Fibroblast of villous mesenchyme (primary cell): ENCODE results near the gene DEPP1. TPM values are rescaled to one million over a fixed set of nuclear protein-coding genes. Genes with fewer than 3 reads are reported as not detected.
"Not testable (repeated sequence)": the region's sequence is repeated elsewhere in the genome, so short reads cannot be mapped to it uniquely, and the experiment has no call there.

Experiments
- DNase-seq: peaks from one replicate; pipeline ENCODE4 v3.0.0-alpha.2; 2010; ENCODE audit warnings: low read depth
- H3K4me3 ChIP-seq: 2 replicates; pipeline ENCODE4 v1.5.1; 2011; ENCODE audit warnings: low read depth, mild to moderate bottlenecking, low read length
- total RNA-seq: library from RNA; depleted of rRNA; stranded (reverse); fragments of >200 nt; gene quantifications from 2 replicates; pipeline ENCODE4 v1.2.3, GENCODE V29; 2012
- TF ChIP-seq, protein P1 (sequence below): IDR thresholded peaks from 2 replicates; pipeline ENCODE4 v1.5.1; 2012; ENCODE audit warnings: low read depth, mild to moderate bottlenecking, low read length; ENCODE audit not compliant: insufficient read depth

The DEPP1 gene, protein sequence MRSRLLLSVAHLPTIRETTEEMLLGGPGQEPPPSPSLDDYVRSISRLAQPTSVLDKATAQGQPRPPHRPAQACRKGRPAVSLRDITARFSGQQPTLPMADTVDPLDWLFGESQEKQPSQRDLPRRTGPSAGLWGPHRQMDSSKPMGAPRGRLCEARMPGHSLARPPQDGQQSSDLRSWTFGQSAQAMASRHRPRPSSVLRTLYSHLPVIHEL
- total RNA-seq = 17.1 and 29.8 TPM in 2 replicates

DNA sequence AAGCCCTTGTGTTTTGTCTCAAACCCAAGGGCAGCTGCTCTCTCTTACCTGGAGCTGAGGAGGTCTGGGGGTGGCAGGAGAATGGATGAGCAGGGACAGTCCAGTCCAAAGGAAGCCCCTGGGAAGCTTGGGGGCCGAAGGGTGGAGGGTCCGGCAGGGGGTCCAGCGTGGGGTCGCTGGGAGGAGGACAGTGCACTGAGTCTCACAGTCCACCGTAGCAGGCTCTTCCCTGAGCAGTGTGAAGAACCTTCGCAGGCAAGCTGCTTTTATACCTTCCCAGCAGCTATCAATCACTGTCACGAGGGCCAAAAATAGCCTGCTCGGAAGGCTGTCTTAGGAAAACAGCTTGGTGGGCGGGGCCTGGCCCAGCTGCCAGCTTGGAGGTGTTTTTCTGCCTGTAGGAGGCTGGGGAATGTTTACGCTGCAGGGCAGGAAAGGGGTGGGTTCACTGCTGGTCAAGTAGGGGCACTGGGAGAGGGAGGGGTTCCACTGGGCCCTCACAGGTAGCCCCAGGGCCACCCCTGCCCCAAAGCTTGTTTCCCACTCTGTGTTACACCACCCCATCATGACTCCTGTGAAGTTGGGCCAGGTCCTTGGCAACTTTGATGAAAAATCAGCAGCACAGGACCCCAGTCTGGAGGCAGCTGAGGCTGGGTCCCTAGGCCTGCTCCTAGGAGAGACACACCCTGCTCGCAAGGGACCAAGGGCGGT, at the start of gene DEPP1:
DEPP1 (minus strand) TSS at position 240 of the 711 bp plus-strand sequence. CDS start 779 bp downstream, outside the sequence.
- TF ChIP-seq, protein P1, sequence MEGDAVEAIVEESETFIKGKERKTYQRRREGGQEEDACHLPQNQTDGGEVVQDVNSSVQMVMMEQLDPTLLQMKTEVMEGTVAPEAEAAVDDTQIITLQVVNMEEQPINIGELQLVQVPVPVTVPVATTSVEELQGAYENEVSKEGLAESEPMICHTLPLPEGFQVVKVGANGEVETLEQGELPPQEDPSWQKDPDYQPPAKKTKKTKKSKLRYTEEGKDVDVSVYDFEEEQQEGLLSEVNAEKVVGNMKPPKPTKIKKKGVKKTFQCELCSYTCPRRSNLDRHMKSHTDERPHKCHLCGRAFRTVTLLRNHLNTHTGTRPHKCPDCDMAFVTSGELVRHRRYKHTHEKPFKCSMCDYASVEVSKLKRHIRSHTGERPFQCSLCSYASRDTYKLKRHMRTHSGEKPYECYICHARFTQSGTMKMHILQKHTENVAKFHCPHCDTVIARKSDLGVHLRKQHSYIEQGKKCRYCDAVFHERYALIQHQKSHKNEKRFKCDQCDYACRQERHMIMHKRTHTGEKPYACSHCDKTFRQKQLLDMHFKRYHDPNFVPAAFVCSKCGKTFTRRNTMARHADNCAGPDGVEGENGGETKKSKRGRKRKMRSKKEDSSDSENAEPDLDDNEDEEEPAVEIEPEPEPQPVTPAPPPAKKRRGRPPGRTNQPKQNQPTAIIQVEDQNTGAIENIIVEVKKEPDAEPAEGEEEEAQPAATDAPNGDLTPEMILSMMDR = no peak
- peak within 1 kb of the TSS; percentile 49 for H3K4me3 ChIP-seq
- peak; percentile 83 for DNase-seq

DNA sequence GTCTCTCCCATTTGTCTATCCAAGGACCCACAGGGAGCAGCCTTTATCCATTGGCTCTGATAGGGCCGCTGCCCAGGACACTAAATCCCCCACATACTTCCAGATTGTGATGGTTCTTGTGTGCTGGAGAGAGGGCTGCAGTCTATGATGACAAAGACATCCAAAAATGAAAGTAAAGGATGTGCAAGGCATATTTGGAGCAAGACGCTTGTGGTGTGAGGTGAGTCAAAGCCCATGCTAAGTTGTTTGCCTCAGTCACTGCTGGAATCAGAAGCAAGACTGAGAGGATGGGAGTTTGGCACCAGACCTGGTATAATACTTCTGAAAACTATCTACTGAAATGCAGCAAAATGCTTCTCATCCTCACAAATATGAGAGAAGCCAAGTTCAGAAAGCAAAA, 44.8 kb upstream of the DEPP1 start:
- no peak for DNase-seq
- H3K4me3 ChIP-seq = no peak overlapping the region
- TF ChIP-seq, protein P1 = no peak

DNA sequence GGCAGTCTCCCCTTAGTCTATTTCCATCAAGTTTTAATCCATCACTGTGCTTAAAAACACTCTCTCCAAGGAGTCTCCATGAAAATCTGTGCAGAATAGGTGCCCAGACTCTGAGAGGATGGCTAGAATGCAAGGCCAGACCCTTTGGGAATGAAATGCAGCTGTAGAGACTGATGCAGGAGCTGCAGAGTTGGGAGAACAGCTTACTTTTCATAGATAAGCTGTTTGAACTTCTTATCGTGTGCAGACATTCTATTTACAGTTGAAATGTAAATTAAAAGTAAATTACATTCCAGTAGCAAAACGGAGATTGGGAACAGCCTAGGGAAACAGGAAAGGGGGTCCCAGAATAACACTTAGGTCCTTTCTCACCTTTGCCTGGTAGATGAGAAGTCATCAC, 37.0 kb upstream of the DEPP1 start:
- TF ChIP-seq, protein P1 = no peak
- no peak overlapping the region for H3K4me3 ChIP-seq
- no peak for DNase-seq

DNA sequence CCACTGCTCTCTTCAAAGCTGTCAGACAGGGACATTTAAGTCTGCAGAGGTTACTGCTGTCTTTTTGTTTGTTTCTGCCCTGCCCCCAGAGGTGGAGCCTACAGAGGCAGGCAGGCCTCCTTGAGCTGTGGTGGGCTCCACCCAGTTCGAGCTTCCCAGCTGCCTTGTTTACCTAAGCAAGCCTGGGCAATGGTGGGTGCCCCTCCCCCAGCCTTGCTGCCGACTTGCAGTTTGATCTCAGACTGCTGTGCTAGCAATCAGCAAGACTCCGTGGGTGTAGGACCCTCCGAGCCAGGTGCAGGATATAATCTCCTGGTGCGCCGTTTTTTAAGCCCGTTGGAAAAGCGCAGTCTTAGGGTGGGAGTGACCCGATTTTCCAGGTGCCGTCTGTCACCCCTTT, 35.9 kb upstream of the DEPP1 start:
- not testable (repeated sequence) for DNase-seq, H3K4me3 ChIP-seq

DNA sequence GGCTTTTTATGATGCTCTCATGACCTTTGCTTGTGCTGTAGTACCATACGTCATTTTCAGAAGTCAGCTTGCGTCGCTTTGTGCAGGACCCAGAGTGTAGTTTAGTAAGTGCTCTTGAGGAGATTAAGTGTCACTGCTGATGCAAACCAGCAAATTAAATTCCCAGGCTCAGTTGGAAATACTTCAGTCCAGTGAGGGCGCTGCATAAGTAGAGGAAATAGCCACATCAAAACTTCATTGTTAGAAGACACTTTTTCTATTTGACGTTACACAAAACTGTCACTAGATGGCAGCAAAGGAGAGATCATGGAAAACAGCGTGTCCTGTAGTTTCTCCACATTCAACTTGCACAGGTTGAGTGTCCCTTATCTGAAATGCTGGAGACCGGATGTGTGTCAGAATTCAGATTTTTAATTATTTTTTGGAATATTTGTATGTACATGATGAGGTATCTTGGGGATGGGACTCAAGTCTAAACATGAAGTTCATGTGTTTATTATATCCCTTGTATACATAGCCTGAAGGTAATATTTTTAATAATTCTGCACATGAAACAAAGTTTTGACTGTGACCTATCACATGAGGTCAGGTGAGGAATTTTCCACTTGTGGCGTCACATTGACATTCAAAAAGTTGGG, 30.0 kb upstream of the DEPP1 start:
- H3K4me3 ChIP-seq = no peak overlapping the region
- TF ChIP-seq, protein P1 = peak; percentile 77
- peak; percentile 92 for DNase-seq

DNA sequence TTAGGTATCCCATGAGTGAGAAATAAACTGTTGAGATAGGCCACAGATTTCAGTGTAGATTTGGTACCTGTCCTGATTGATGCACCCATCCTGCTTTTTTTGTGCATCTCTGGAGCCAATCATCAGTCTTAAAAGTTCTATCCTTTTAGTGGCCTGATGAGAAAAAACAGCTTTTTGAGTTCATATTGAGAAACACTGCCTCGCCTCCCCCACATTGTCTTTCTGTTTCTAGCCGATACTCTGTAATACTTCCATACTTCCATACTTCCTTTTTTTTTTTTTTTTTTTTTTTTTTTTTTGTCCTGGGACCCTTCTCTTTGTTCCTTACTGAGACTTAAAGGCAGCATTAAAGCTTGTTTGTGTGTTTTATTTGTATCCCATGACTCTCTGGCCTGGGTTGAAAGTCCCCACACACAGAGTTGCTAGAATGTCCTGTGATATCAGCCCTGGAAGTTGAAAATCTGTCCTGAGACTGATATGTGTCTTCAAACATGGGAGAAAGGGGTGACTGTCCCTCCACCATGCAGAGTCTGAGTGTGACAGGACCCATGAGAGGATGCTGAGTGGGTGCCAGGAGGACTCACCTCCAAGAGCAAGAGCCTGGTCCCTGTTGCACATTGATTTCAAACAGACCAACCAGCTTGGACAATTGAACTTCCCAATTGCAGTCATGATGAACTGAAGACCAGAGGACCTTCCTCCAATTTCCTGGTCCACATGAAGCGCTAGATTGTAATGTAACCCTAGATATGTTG, 27.8 kb upstream of the DEPP1 start:
- DNase-seq = no peak
- TF ChIP-seq, protein P1 = no peak
- H3K4me3 ChIP-seq = no peak overlapping the region

DNA sequence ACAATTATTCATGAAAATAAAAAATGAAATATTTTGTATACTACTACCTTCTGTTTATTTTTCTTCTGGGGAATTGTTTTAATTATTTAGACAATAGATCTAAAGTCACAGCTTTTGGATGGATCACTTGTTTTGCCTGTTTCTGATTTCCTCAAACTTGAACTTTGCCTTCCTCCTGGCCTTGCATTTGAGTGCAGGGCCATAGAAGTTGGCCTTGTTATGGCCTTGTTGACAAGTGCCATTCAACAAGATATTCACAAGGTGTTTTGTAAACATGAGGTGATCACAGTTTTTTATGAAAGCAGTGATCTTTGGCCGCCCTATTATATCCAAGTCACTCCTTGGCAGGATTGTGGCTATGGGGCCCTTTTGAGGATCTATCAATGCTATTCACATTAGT, 26.7 kb upstream of the DEPP1 start:
- TF ChIP-seq, protein P1 = no peak
- no peak overlapping the region for H3K4me3 ChIP-seq
- DNase-seq = no peak
